HCT116 (cell line): ENCODE results near the gene OR10H4. TPM values are rescaled to one million over a fixed set of nuclear protein-coding genes. Genes with fewer than 3 reads are reported as not detected.

Experiments
- ATAC-seq: fragments of 200-7000 bp; cut with Tn5 transposase; 2 replicates; pipeline ENCODE4 v1.9.1; 2020; ENCODE audit warnings: mild to moderate bottlenecking, moderate library complexity
- BruUV-seq: library from RNA; stranded (reverse); fragments of 400-500 nt; replicated peaks from 2 replicates; lab custom pipeline; 2021; lab: Mats Ljungman, UMichigan
- CTCF ChIA-PET: fragments of 300-600 bp; sonication (Branson Sonifier 250); formaldehyde crosslinking; loops from one replicate; lab custom pipeline; 2021; ENCODE audit warnings: antibody characterized with exemption; lab: Charles Lee
- POLR2A ChIA-PET: fragments of 300-600, 350-600 bp; sonication (Branson Sonifier 250); formaldehyde crosslinking; loops from one replicate; lab custom pipeline; 2021; ENCODE audit warnings: antibody characterized with exemption; lab: Charles Lee
- RAD21 ChIA-PET, 2 experiments: fragments of 300-600 bp; sonication (Branson Sonifier 250); formaldehyde crosslinking; loops; one replicate each; lab custom pipeline; 2023; ENCODE audit warnings: low total read pairs in 2 of 2; ENCODE audit not compliant: uncharacterized antibody in 2 of 2, unreplicated experiment in 2 of 2, low non-redundant PET in 1 of 2; lab: Charles Lee
- DNase-seq: peaks from one replicate; pipeline ENCODE4 v3.0.0-alpha.2; 2010; ENCODE audit warnings: low read depth, low spot score
- H2AFZ ChIP-seq: fragments of 200-600 bp; shearing (Covaris generic), sonication (generic); 2 replicates; pipeline ENCODE4 v1.6.1; 2017; ENCODE audit warnings: low read depth, mixed run types, mixed read lengths, antibody characterized with exemption, low read length; ENCODE audit not compliant: poor library complexity, severe bottlenecking
- H3K27ac ChIP-seq: 2 replicates; pipeline ENCODE4 v1.5.1; 2012; ENCODE audit warnings: low read depth, low read length
- H3K27me3 ChIP-seq: fragments of 200-600 bp; sonication (generic); 2 replicates; pipeline ENCODE4 v1.6.1; 2016; ENCODE audit warnings: mixed run types, low read length, mixed read lengths; ENCODE audit not compliant: insufficient read depth
- H3K36me3 ChIP-seq, 2 experiments: fragments of 200-500 bp in 1 of 2; fragments of 200-600 bp in 1 of 2; sonication (Bioruptor generic) in 1 of 2; sonication (generic) in 1 of 2; 2 replicates each; pipeline versions ENCODE4 v1.5.1 to v1.6.1; 2014 to 2016; ENCODE audit warnings: low read length in 2 of 2, inconsistent platforms in 1 of 2, mixed read lengths in 1 of 2, mixed run types in 1 of 2; ENCODE audit not compliant: insufficient read depth in 2 of 2, control insufficient read depth in 1 of 2
- H3K4me1 ChIP-seq, 2 experiments: fragments of 200-600 bp in 1 of 2; sonication (generic) in 1 of 2; 2 replicates each; pipeline versions ENCODE4 v1.5.1 to v1.6.1; 2012 to 2017; ENCODE audit warnings: low read length in 2 of 2, inconsistent platforms in 1 of 2, mild to moderate bottlenecking in 1 of 2, mixed read lengths in 1 of 2, mixed run types in 1 of 2, moderate library complexity in 1 of 2; ENCODE audit not compliant: insufficient read depth in 2 of 2, control insufficient read depth in 1 of 2
- H3K4me2 ChIP-seq: fragments of 200-600 bp; sonication (generic); 2 replicates; pipeline ENCODE4 v1.6.1; 2017; ENCODE audit warnings: mixed run types, low read length, mixed read lengths
- H3K4me3 ChIP-seq, 2 experiments: fragments of 200-600 bp in 1 of 2; sonication (generic) in 1 of 2; replicated peaks in 1 of 2; 2 replicates each; pipeline ENCODE4 v1.5.1; 2011 to 2016; ENCODE audit warnings: low read length in 2 of 2, control low read depth in 1 of 2, low read depth in 1 of 2, mild to moderate bottlenecking in 1 of 2, mixed read lengths in 1 of 2, mixed run types in 1 of 2
- H3K79me2 ChIP-seq: fragments of 200-600 bp; sonication (generic); 2 replicates; pipeline ENCODE4 v1.6.1; 2017; ENCODE audit warnings: mild to moderate bottlenecking, mixed run types, low read length, moderate library complexity, mixed read lengths; ENCODE audit not compliant: insufficient read depth
- H3K9ac ChIP-seq: fragments of 200-600 bp; sonication (generic); 2 replicates; pipeline ENCODE4 v1.6.1; 2016; ENCODE audit warnings: low read length, mixed read lengths
- H3K9me2 ChIP-seq: fragments of 200-600 bp; sonication (generic), shearing (Covaris generic); 2 replicates; pipeline ENCODE4 v1.6.1; 2017; ENCODE audit warnings: mixed run types, mild to moderate bottlenecking, moderate library complexity; ENCODE audit not compliant: insufficient read depth
- H3K9me3 ChIP-seq, 2 experiments: fragments of 200-500 bp in 1 of 2; fragments of 200-600 bp in 1 of 2; sonication (Bioruptor generic) in 1 of 2; sonication (generic) in 1 of 2; 2 replicates each; pipeline ENCODE4 v1.6.1; 2014 to 2017; ENCODE audit warnings: low read length in 2 of 2, mixed read lengths in 2 of 2, inconsistent platforms in 1 of 2, low read depth in 1 of 2, mild to moderate bottlenecking in 1 of 2, mixed run types in 1 of 2, moderate library complexity in 1 of 2; ENCODE audit not compliant: control insufficient read depth in 1 of 2, insufficient read depth in 1 of 2
- H4K20me1 ChIP-seq: fragments of 200-600 bp; sonication (generic), shearing (Covaris generic); 2 replicates; pipeline ENCODE4 v1.6.1; 2017; ENCODE audit warnings: mixed run types, mild to moderate bottlenecking, moderate library complexity; ENCODE audit not compliant: insufficient read depth
- CEBPB ChIP-seq: IDR thresholded peaks from 2 replicates; pipeline ENCODE4 v1.6.1; 2012; ENCODE audit warnings: low read depth
- EZH2 ChIP-seq: fragments of 200-600 bp; sonication (generic); IDR thresholded peaks from 2 replicates; pipeline ENCODE4 v1.6.1; 2017; ENCODE audit warnings: antibody characterized with exemption, mixed run types
- EZH2phosphoT487 ChIP-seq: fragments of 200-600 bp; IDR thresholded peaks from 2 replicates; pipeline ENCODE4 v1.6.1; 2018; ENCODE audit warnings: antibody characterized with exemption, borderline replicate concordance
- JUND ChIP-seq: IDR thresholded peaks from 2 replicates; pipeline ENCODE4 v1.6.1; 2012
- POLR2AphosphoS5 ChIP-seq: IDR thresholded peaks from 2 replicates; pipeline ENCODE4 v1.6.1; 2011; ENCODE audit warnings: mild to moderate bottlenecking, low read depth, low read length, moderate library complexity
- RAD21 ChIP-seq: IDR thresholded peaks from 2 replicates; pipeline ENCODE4 v1.6.1; 2012; ENCODE audit warnings: low read depth, mild to moderate bottlenecking
- SP1 ChIP-seq: IDR thresholded peaks from 2 replicates; pipeline ENCODE4 v1.6.1; 2012; ENCODE audit warnings: low read depth
- ZBTB33 ChIP-seq: IDR thresholded peaks from 2 replicates; pipeline ENCODE4 v1.6.1; 2011; ENCODE audit warnings: mild to moderate bottlenecking, low read length, moderate library complexity; ENCODE audit not compliant: insufficient replicate concordance; ENCODE audit errors: extremely low read depth
- ZNF274 ChIP-seq: fragments of 200-500 bp; sonication (Bioruptor generic); IDR thresholded peaks from 2 replicates; pipeline ENCODE4 v1.6.1; 2014; ENCODE audit warnings: mild to moderate bottlenecking, low read depth, low read length, inconsistent platforms
- intact Hi-C: fragments of 100-400 bp; cut with micrococcal nuclease; formaldehyde crosslinking; loops from 2 replicates; pipeline ENCODE4 v1.10.0; 2022
- total RNA-seq: library from RNA; stranded (reverse); gene quantifications from one replicate; pipeline ENCODE4 v1.2.1, GENCODE V29; 2021; ENCODE audit not compliant: unreplicated experiment
- TF ChIP-seq, protein P1 (sequence below): IDR thresholded peaks from 2 replicates; pipeline ENCODE4 v1.6.1; 2012

Gene OR10H4
- total RNA-seq, 1 experiment from 2014 or later = not detected

DNA sequence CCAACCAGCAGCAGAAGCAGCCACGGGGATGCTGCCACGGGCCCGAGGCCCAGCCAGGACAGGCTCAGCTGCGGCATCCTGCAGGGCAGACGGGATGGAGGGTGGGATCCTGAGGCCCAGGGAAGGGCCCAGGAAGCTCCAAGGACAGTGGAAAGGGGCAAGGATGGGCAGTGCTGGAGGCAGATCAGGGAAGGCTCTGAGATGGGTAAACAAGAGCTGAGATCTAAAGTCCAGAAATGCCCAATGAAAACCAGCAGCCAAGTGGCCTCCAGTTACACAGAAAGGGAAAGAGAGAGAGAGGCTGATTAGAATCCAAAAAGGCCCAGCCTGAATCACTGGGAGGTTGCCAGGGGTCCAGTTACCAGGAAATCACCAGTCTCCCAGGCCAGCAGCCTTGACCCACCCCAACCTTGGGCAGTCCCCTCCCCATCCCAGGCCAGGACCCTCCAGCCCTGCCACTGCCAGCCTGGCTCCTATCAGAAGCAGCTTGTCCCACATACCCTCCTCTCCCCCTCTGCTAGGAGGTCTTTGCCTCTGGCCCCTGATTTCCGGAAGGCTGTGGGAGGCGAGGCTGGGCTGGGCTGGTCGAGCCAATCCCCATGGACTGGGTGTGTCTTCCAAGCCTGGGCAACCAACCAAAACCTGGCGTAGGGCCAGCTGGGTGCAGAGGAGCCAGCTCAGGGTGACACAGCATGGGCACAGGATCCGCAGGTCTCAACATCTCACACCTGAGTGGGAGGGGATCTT, 14.3 kb upstream of the OR10H4 start, which contains the start of gene CYP4F11:
Gene CYP4F11 (minus strand): TSS at position 198 of the 747 bp plus-strand sequence. CDS start 121 bp downstream, at position 77.
- peak within 1 kb of the TSS; percentile 93 for H3K27ac ChIP-seq
- no peaks in the 10 kb centered on the region for H4K20me1 ChIP-seq
- CTCF ChIA-PET = interaction anchor here (1.2 to 1.4 kb wide), 2 partner anchors 123 to 124 kb away, joined by 3 to 4 read pairs; no protein-coding TSS in a partner anchor
- RAD21 ChIA-PET = no interaction called here
- H3K36me3 ChIP-seq = peaks cover 0 to 4% of the 10 kb centered on the region in 2 experiments; a peak in 1 of 4 replicates
- DNase-seq (peak; percentile 75), ATAC-seq (peak; percentile 94)
- BruUV-seq = no TSS peak
- H3K4me2 ChIP-seq = peak within 1 kb of the TSS; percentile 96
- peaks cover 21 to 29% of the 10 kb centered on the region in 2 experiments for H3K4me1 ChIP-seq
- no peaks in the 10 kb centered on the region for H3K9me2 ChIP-seq
- peak within 1 kb of the TSS; percentile 52 to 73 for H3K4me3 ChIP-seq
- peak within 1 kb of the TSS; percentile 72 for H3K9ac ChIP-seq
- TF ChIP-seq POLR2AphosphoS5 (peak; percentile 77), SP1 (peak; percentile 66)
- TF ChIP-seq, protein P1, sequence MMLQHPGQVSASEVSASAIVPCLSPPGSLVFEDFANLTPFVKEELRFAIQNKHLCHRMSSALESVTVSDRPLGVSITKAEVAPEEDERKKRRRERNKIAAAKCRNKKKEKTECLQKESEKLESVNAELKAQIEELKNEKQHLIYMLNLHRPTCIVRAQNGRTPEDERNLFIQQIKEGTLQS = no peak
- H2AFZ ChIP-seq = no peak within 1 kb of the TSS
- POLR2A ChIA-PET = interaction anchor here (0.5 to 0.6 kb wide), 2 partner anchors 255 to 733 kb away, joined by 3 to 5 read pairs; no protein-coding TSS in a partner anchor
- H3K27me3 ChIP-seq = no peaks in the 10 kb centered on the region
- intact Hi-C loops = no loop called here
- H3K9me3 ChIP-seq = peaks cover 4 to 5% of the 10 kb centered on the region in 2 experiments; a peak in 1 of 4 replicates
- H3K79me2 ChIP-seq = peaks cover 4% of the 10 kb centered on the region; the same call in 1 of the 2 replicates

- peaks cover 0 to 4% of the 10 kb centered on the region in 2 experiments; a peak in 1 of 4 replicates for H3K36me3 ChIP-seq
- no TSS peak for BruUV-seq
- H3K79me2 ChIP-seq = peaks cover 4% of the 10 kb centered on the region; the same call in 1 of the 2 replicates
- ChIA-PET POLR2A (no interaction called here), CTCF (interaction anchor here (1.2 to 1.4 kb wide), 2 partner anchors 123 to 125 kb away, joined by 3 to 4 read pairs; no protein-coding TSS in a partner anchor), RAD21 (no interaction called here)
- H3K4me1 ChIP-seq = peaks cover 21 to 29% of the 10 kb centered on the region in 2 experiments
- H4K20me1 ChIP-seq = no peaks in the 10 kb centered on the region
- H3K4me2 ChIP-seq = peak overlapping the region; percentile 96
- intact Hi-C loops = no loop called here
- H3K27me3 ChIP-seq = no peaks in the 10 kb centered on the region
- peak overlapping the region; percentile 72 for H3K9ac ChIP-seq
- DNase-seq (peak; percentile 31), ATAC-seq (peak; percentile 58)
- H3K9me2 ChIP-seq = no peaks in the 10 kb centered on the region
- no peak overlapping the region for H2AFZ ChIP-seq
- peak overlapping the region; percentile 93 for H3K27ac ChIP-seq
- peak overlapping the region in 1 of 2 experiments; percentile 73; a peak in 2 of 4 replicates for H3K4me3 ChIP-seq
- H3K9me3 ChIP-seq = peaks cover 4 to 5% of the 10 kb centered on the region in 2 experiments; a peak in 1 of 4 replicates
- no peak for TF ChIP-seq JUND
- TF ChIP-seq EZH2phosphoT487 = no peak
- TF ChIP-seq CEBPB = no peak
- TF ChIP-seq, protein P1 = no peak
- TF ChIP-seq ZBTB33 = no peak
- no peak for TF ChIP-seq ZNF274
- TF ChIP-seq RAD21 = no peak
- TF ChIP-seq EZH2 = no peak
Observed at GRCh38 chr19:15935167-15935702, 13.6 kb upstream of the OR10H4 start.
